GM06990 (cell line): ENCODE measurements around the gene PDE1C.

Experiments
- DNase-seq: peaks from one replicate; pipeline ENCODE4 v3.0.0-alpha.2; 2011; ENCODE audit not compliant: insufficient read length; ENCODE audit errors: extremely low read depth
- H3K27me3 ChIP-seq: replicated peaks from 2 replicates; pipeline ENCODE4 v1.6.0; 2011; ENCODE audit warnings: low read length; ENCODE audit not compliant: control insufficient read depth, insufficient read depth
- H3K36me3 ChIP-seq: 2 replicates; pipeline ENCODE4 v1.5.1; 2011; ENCODE audit warnings: low read length; ENCODE audit not compliant: control insufficient read depth, insufficient read depth
- H3K4me3 ChIP-seq: replicated peaks from 2 replicates; pipeline ENCODE4 v1.5.1; 2011; ENCODE audit warnings: low read depth, mild to moderate bottlenecking, control low read depth, low read length
- TF ChIP-seq, protein P1 (sequence below): IDR thresholded peaks from 2 replicates; pipeline ENCODE4 v1.5.1; 2011; ENCODE audit warnings: low read length, control low read depth, mild to moderate bottlenecking, inconsistent platforms; ENCODE audit not compliant: insufficient read depth, poor library complexity, severe bottlenecking

The PDE1C gene

DNA sequence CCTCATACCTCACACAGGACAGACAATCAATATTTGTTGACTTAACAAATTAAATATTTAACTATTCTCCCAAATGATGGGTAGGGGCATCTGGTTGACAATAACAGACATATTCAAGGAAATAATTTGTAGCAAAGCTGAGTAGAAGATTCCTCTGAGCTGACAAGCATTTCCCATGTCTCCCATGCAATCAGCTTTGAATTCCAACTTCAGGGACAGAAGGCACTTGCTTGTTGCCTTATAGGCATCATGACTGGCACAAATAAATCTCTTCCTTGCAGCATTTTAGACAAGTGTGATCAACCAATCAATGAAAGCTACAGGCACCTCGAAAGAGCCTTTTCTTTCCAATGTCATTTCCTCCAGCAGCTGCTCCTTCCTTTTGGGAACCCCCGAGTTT is 146.0 kb downstream of the PDE1C start:
- Histone ChIP-seq H3K36me3 (no peaks in the 10 kb centered on the region), H3K4me3 (no peak overlapping the region), H3K27me3 (peaks cover 2% of the 10 kb centered on the region)
- DNase-seq = no peak
- TF ChIP-seq, protein P1, sequence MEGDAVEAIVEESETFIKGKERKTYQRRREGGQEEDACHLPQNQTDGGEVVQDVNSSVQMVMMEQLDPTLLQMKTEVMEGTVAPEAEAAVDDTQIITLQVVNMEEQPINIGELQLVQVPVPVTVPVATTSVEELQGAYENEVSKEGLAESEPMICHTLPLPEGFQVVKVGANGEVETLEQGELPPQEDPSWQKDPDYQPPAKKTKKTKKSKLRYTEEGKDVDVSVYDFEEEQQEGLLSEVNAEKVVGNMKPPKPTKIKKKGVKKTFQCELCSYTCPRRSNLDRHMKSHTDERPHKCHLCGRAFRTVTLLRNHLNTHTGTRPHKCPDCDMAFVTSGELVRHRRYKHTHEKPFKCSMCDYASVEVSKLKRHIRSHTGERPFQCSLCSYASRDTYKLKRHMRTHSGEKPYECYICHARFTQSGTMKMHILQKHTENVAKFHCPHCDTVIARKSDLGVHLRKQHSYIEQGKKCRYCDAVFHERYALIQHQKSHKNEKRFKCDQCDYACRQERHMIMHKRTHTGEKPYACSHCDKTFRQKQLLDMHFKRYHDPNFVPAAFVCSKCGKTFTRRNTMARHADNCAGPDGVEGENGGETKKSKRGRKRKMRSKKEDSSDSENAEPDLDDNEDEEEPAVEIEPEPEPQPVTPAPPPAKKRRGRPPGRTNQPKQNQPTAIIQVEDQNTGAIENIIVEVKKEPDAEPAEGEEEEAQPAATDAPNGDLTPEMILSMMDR = no peak

- TF ChIP-seq, protein P1 = no peak
- Histone ChIP-seq H3K4me3 (no peak overlapping the region), H3K36me3 (no peaks in the 10 kb centered on the region), H3K27me3 (peaks cover 2% of the 10 kb centered on the region)
- DNase-seq = no peak
Observed at GRCh38 chr7:31922848-31923247, 147.4 kb downstream of the PDE1C start.

GRCh38 chr7:31921047-31921446 is 149.2 kb downstream of the PDE1C start:
- peaks cover 2% of the 10 kb centered on the region for H3K27me3 ChIP-seq
- TF ChIP-seq, protein P1 = no peak
- no peak overlapping the region for H3K4me3 ChIP-seq
- H3K36me3 ChIP-seq = no peaks in the 10 kb centered on the region
- no peak for DNase-seq

DNA sequence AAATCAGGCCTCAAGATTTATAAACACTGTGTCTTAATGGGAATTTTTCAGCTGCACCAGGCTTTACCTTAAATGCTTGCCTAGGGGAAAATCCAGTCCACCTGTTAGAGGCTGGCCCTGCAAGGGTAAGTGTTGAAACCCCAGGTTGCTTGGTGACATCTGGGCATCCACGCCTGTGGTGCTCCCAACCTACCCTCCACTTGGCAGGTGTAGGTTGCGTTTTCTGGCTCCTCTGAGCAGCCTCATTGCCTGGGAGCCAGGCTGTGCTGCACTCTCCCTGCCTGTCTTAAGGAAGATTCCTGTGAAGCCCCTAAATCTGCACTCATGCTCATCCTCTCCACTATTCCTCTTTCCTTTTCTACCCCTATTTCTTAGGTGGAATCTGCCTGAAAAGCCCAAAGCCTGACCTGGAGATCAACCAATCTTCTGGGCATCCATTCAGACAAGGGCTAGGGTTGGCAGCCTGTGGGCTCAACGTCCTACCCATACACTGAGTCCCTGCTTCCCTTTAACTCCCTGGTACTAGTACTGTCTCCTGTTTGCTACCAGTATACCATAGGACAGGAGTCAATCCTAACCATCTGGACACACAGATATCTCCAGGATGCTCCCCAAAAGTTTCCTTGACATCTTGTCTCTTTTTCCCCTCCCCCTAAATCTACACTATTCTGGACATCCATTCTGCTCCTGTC is 150.4 kb downstream of the PDE1C start:
- DNase-seq = no peak
- H3K27me3 ChIP-seq = peaks cover 2% of the 10 kb centered on the region
- no peaks in the 10 kb centered on the region for H3K36me3 ChIP-seq
- H3K4me3 ChIP-seq = no peak overlapping the region
- TF ChIP-seq, protein P1 = no peak

- H3K27me3 ChIP-seq = peaks cover 2% of the 10 kb centered on the region
- H3K36me3 ChIP-seq = no peaks in the 10 kb centered on the region
- H3K4me3 ChIP-seq = no peak overlapping the region
- TF ChIP-seq, protein P1 = no peak
- no peak for DNase-seq
Observed at GRCh38 chr7:31918706-31919393, 151.4 kb downstream of the PDE1C start.

DNA sequence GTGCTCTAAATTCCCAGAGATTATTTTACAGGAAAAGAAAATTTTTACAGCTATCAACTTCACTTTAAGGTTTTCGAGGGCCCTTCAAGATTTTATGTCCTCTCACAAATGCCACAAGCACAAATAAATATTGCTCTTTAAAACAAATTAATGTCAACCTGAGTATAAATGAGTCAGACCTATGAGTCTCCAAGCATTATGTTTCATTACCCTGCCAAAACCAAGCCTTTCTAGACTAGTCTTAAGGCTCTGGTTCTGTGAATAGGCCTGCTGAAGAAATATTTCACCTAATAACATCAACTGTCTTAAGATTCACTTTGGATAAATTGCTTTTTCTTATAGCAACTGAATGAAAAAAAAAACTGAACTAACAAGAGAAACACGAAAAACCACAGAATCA is 153.0 kb downstream of the PDE1C start:
- DNase-seq = no peak
- no peaks in the 10 kb centered on the region for H3K36me3 ChIP-seq
- TF ChIP-seq, protein P1 = no peak
- H3K27me3 ChIP-seq = peaks cover 2% of the 10 kb centered on the region
- H3K4me3 ChIP-seq = no peak overlapping the region
